ENCODE data around the gene IL17RA. TPM values are rescaled to one million over a fixed set of nuclear protein-coding genes. Genes with fewer than 3 reads are reported as not detected.
A peak's percentile ranks its signal among the peaks of the same experiment; 100 is the strongest.

Gene IL17RA
- total RNA-seq, 3 donors from 2014 or later (not counting 1 experiment from before 2014, with no cell fraction given): 22.1 to 42.6 (median 28.7) TPM

DNA sequence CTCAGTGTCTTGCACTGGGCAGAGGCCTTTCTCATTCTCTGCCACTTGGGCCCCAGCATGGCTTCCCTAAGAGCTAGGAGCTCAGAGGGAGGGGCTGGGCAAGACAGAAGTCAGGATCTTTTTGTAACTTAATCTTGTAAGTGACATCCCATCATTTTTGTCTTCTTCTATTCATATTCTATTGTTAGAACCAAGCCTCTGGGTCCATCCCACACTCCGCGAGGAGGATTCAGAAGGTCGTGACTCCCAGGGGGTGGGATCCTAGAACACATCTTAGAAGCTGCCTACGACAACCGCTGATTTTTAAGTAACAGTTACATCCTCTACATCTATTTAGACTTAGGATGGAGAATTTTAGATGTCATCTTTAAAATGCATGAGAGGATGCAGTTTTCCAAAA, 1.5 kb upstream of the IL17RA start:
- WGBS (ENCODE audit: insufficient coverage): 96% methylated on average over 4 of the region's 5 CpGs
- Histone ChIP-seq H3K4me1 (ENCODE audit: control insufficient read depth, insufficient read depth, low read length) (peaks cover 36% of the 10 kb centered on the region), H3K27me3 (ENCODE audit: control insufficient read depth, insufficient read depth, low read length) (no peaks in the 10 kb centered on the region), H3K9me3 (ENCODE audit: control insufficient read depth, insufficient read depth, low read length) (no peaks in the 10 kb centered on the region), H3K36me3 (ENCODE audit: control insufficient read depth, insufficient read depth, low read length) (no peaks in the 10 kb centered on the region), H3K4me3 (ENCODE audit: low read length) (no peak overlapping the region), H3K27ac (ENCODE audit: low read length) (no peak overlapping the region)
- peaks cover 29 to 43% of the 10 kb centered on the region in 2 donors for H3K4me1 Mint-ChIP-seq
- H3K27ac Mint-ChIP-seq: peak overlapping the region; percentile 83 to 91
- no peak for DNase-seq
- no peaks in the 10 kb centered on the region for H3K9me3 Mint-ChIP-seq
- ATAC-seq: no peak
- H3K36me3 Mint-ChIP-seq: no peaks in the 10 kb centered on the region
- H3K4me3 Mint-ChIP-seq: peak overlapping the region; percentile 96
- peaks cover 0 to 8% of the 10 kb centered on the region in 2 donors for H3K27me3 Mint-ChIP-seq (ENCODE audit: low read depth in 2 of 2)
- intact Hi-C loops (cut with micrococcal nuclease): loop anchor here (10.0 kb wide), 1 partner anchor 692 kb away; the partner anchor contains the start of gene BID
- TF ChIP-seq, protein P1, sequence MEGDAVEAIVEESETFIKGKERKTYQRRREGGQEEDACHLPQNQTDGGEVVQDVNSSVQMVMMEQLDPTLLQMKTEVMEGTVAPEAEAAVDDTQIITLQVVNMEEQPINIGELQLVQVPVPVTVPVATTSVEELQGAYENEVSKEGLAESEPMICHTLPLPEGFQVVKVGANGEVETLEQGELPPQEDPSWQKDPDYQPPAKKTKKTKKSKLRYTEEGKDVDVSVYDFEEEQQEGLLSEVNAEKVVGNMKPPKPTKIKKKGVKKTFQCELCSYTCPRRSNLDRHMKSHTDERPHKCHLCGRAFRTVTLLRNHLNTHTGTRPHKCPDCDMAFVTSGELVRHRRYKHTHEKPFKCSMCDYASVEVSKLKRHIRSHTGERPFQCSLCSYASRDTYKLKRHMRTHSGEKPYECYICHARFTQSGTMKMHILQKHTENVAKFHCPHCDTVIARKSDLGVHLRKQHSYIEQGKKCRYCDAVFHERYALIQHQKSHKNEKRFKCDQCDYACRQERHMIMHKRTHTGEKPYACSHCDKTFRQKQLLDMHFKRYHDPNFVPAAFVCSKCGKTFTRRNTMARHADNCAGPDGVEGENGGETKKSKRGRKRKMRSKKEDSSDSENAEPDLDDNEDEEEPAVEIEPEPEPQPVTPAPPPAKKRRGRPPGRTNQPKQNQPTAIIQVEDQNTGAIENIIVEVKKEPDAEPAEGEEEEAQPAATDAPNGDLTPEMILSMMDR (IDR thresholded peaks at IDR 0.05): no peak

DNA sequence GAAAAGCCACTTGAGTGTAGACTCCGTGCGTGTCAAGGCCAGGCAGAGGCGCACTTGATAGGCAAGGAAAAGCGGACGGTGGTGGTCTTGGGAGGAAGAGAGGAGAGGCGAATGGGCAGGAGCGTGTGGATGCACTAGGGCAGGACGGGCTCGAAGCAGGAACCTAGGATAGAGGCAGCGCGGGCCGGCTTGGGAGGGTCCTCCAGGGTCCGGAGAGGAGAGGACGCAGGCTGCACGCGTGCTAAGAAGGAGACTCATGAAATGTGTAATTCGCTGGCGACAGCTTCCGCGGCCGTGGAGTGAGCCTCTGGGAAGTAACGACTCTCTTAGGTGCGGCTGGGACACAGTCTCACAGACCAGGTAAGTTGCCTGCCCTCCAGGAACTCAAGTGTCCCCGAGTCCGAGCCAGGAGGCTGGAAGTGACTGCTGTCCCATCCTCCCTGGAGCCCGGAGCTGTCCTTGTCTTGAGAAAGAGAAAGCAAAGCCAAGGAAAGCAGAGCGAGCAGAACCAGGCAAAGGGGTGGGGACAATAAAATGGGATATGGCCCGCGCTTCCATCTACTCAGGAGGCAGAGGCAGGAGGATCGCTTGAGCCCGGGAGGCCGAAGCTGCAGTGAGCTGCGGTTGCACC, 874 bp upstream of the IL17RA start:
- H3K27me3 Mint-ChIP-seq (ENCODE audit: low read depth in 2 of 2): peaks cover 0 to 8% of the 10 kb centered on the region in 2 donors
- Histone ChIP-seq H3K9me3 (ENCODE audit: control insufficient read depth, insufficient read depth, low read length) (no peaks in the 10 kb centered on the region), H3K36me3 (ENCODE audit: control insufficient read depth, insufficient read depth, low read length) (no peaks in the 10 kb centered on the region), H3K4me1 (ENCODE audit: control insufficient read depth, insufficient read depth, low read length) (peaks cover 42% of the 10 kb centered on the region), H3K27ac (ENCODE audit: low read length) (no peak overlapping the region), H3K4me3 (ENCODE audit: low read length) (peak overlapping the region; percentile 83), H3K27me3 (ENCODE audit: control insufficient read depth, insufficient read depth, low read length) (no peaks in the 10 kb centered on the region)
- peak overlapping the region; percentile 96 for H3K4me3 Mint-ChIP-seq
- H3K4me1 Mint-ChIP-seq: peaks cover 29 to 43% of the 10 kb centered on the region in 2 donors
- DNase-seq: no peak
- whole genome bisulfite sequencing (ENCODE audit: insufficient coverage): 94% methylated on average over 33 of the region's 33 CpGs
- H3K36me3 Mint-ChIP-seq: no peaks in the 10 kb centered on the region
- TF ChIP-seq, protein P1 (IDR thresholded peaks at IDR 0.05): no peak
- peak overlapping the region; percentile 83 to 91 for H3K27ac Mint-ChIP-seq
- H3K9me3 Mint-ChIP-seq: no peaks in the 10 kb centered on the region
- no peak for ATAC-seq
- intact Hi-C loops (cut with micrococcal nuclease): loop anchor here (1.0 to 10.0 kb wide), 2 partner anchors 75 to 691 kb away; partner anchors contain the start of genes BID and HDHD5

DNA sequence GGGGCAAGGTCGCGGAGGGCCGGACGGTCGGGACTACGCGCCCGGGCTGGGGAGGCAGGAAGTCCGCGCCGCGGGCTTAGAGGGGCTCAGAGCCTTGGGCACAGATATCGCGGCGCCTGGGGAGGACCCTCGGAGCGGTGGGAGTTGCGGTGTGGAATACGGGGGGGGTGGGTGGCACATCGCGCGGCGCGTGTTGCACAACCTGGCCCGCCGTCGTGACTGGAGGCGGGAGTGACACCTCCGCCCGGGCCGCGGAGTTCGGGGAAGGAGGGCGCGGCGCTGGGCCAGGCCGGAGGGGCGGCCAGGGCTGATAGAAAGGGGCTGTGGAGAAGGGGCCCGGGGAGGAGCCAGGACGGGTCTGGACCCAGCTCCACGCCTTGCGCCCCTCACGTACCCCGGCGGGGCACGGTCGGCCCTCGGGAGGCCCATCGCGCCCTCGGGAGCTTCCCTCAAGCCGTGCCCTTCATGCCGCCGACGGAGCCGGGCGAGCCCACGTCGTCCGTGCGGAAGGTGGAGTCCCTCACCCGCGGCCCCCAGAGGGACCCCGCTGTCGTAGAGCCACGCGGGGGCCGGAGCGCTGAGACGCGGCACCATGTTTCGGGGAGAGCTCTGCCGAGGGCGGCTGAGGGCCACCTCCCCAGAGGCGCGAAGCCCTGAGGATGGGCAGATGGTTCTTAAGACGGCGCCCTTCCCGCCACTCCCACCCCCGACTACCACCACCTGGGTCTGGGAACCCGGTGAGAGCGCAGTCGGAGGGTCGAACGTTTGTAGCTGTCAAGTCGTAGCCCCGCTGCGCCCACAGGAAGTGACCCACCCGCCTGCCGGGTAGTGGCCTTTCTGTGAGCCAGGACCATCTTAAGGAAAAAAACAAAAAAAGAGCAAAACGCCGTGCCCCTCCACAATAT, 729 bp downstream of the IL17RA start:
- peak; percentile 25 to 34 (median 28) for ATAC-seq
- 2% methylated on average over 91 of the region's 92 CpGs for WGBS (ENCODE audit: insufficient coverage)
- H3K9me3 Mint-ChIP-seq: no peaks in the 10 kb centered on the region

More for the DNA sequence above, 729 bp downstream of the IL17RA start:
- Mint-ChIP-seq H3K36me3 (no peaks in the 10 kb centered on the region), H3K27ac (peak overlapping the region; percentile 83 to 91), H3K4me1 (peaks cover 29 to 49% of the 10 kb centered on the region in 2 donors), H3K4me3 (peak overlapping the region; percentile 96), H3K27me3 (ENCODE audit: low read depth in 2 of 2) (peaks cover 0 to 3% of the 10 kb centered on the region in 2 donors)
- Histone ChIP-seq H3K36me3 (ENCODE audit: control insufficient read depth, insufficient read depth, low read length) (no peaks in the 10 kb centered on the region), H3K4me1 (ENCODE audit: control insufficient read depth, insufficient read depth, low read length) (peaks cover 54% of the 10 kb centered on the region), H3K9me3 (ENCODE audit: control insufficient read depth, insufficient read depth, low read length) (no peaks in the 10 kb centered on the region), H3K27ac (ENCODE audit: low read length) (peak overlapping the region; percentile 68), H3K27me3 (ENCODE audit: control insufficient read depth, insufficient read depth, low read length) (no peaks in the 10 kb centered on the region), H3K4me3 (ENCODE audit: low read length) (peak overlapping the region; percentile 83)
- TF ChIP-seq, protein P1 (IDR thresholded peaks at IDR 0.05): no peak
- intact Hi-C loops (cut with micrococcal nuclease): loop anchor here (10.0 kb wide), 1 partner anchor 689 kb away; the partner anchor contains the start of gene BID
- DNase-seq: peak; percentile 35 to 58

All from natural killer cell (primary cell).